Measurements from ENCODE around the gene TMC7.

GRCh38 chr16:19011169-19011731, 27.5 kb downstream of the TMC7 start:
- TF ChIP-seq CTCF (IDR thresholded peaks at IDR 0.05 in 4 of 5, conservative IDR thresholded peaks at IDR 0.05 in 1 of 5) (no peak), POLR2A (IDR thresholded peaks at IDR 0.05) (no peak)
